Smooth muscle cell (in vitro differentiated cells): ENCODE measurements around the gene BACE1-AS. TPM values are rescaled to one million over a fixed set of nuclear protein-coding genes. Genes with fewer than 3 reads are reported as not detected.
"Not testable (repeated sequence)": the region's sequence is repeated elsewhere in the genome, so short reads cannot be mapped to it uniquely, and the experiment has no call there.

Experiments used
- DNase-seq: peaks from one replicate; lab custom pipeline; 2025; ENCODE audit not compliant: unreplicated experiment; lab: John Stamatoyannopoulos, UW
- H2AFZ ChIP-seq: fragments of 200-600 bp; sonication (generic); 2 replicates; pipeline ENCODE4 v1.6.0; 2016; ENCODE audit warnings: antibody characterized with exemption, low read depth, mild to moderate bottlenecking
- H3F3A ChIP-seq: fragments of 200-600 bp; sonication (generic); 2 replicates; pipeline ENCODE4 v1.6.0; 2017; ENCODE audit warnings: antibody characterized with exemption, low read depth
- H3K27ac ChIP-seq: fragments of 200-600 bp; sonication (generic); 2 replicates; pipeline ENCODE4 v1.5.1; 2016; ENCODE audit warnings: low read depth, mild to moderate bottlenecking
- H3K27me3 ChIP-seq: fragments of 200-600 bp; sonication (generic); 2 replicates; pipeline ENCODE4 v1.6.1; 2016; ENCODE audit warnings: low read depth, mild to moderate bottlenecking
- H3K36me3 ChIP-seq: fragments of 200-600 bp; sonication (generic); 2 replicates; pipeline ENCODE4 v1.5.1; 2016; ENCODE audit warnings: low read depth
- H3K4me1 ChIP-seq: fragments of 200-600 bp; sonication (generic); 2 replicates; pipeline ENCODE4 v1.5.1; 2016; ENCODE audit warnings: low read depth
- H3K4me2 ChIP-seq: fragments of 200-600 bp; sonication (generic); 2 replicates; pipeline ENCODE4 v1.6.0; 2016; ENCODE audit warnings: mild to moderate bottlenecking
- H3K4me3 ChIP-seq: fragments of 200-600 bp; sonication (generic); 2 replicates; pipeline ENCODE4 v1.5.1; 2016; ENCODE audit warnings: mild to moderate bottlenecking
- H3K79me2 ChIP-seq: fragments of 200-600 bp; sonication (generic); 2 replicates; pipeline ENCODE4 v1.6.0; 2016; ENCODE audit warnings: low read depth, mild to moderate bottlenecking
- H3K9ac ChIP-seq: fragments of 200-600 bp; sonication (generic); 2 replicates; pipeline ENCODE4 v1.6.0; 2016; ENCODE audit warnings: low read depth
- H3K9me3 ChIP-seq: fragments of 200-600 bp; sonication (generic); replicated peaks from 2 replicates; pipeline ENCODE4 v1.5.1; 2016; ENCODE audit warnings: low read depth
- H4K20me1 ChIP-seq: fragments of 200-600 bp; sonication (generic); 2 replicates; pipeline ENCODE4 v1.6.0; 2016; ENCODE audit warnings: low read depth
- WGBS: methylation state at CpG from one replicate; pipeline ENCODE4 v1.1.7; 2016; ENCODE audit warnings: low lambda C conversion rate; 5-methylcytosine and 5-hydroxymethylcytosine counted together
- polyA plus RNA-seq: library from polyadenylated mRNA; unstranded; fragments of >200 nt; fragmentation: Nextera tagmentation; extraction: Ambion mirVana; gene quantifications from 2 replicates; pipeline ENCODE4 v1.2.1, GENCODE V29; 2016
- total RNA-seq: library from RNA; depleted of rRNA; stranded (reverse); fragments of >200 nt; gene quantifications from 2 replicates; pipeline ENCODE4 v1.2.3, GENCODE V29; 2014
- TF ChIP-seq, protein P1 (sequence below): fragments of 200-600 bp; sonication (generic); IDR thresholded peaks from 2 replicates; pipeline ENCODE4 v1.5.1; 2017; ENCODE audit warnings: borderline replicate concordance, mild to moderate bottlenecking, antibody characterized with exemption; ENCODE audit not compliant: insufficient read depth, poor library complexity, severe bottlenecking

The BACE1-AS gene
- total and polyA plus RNA-seq, 2 experiments from 2014 or later = 1.9 to 6.6 TPM

DNA sequence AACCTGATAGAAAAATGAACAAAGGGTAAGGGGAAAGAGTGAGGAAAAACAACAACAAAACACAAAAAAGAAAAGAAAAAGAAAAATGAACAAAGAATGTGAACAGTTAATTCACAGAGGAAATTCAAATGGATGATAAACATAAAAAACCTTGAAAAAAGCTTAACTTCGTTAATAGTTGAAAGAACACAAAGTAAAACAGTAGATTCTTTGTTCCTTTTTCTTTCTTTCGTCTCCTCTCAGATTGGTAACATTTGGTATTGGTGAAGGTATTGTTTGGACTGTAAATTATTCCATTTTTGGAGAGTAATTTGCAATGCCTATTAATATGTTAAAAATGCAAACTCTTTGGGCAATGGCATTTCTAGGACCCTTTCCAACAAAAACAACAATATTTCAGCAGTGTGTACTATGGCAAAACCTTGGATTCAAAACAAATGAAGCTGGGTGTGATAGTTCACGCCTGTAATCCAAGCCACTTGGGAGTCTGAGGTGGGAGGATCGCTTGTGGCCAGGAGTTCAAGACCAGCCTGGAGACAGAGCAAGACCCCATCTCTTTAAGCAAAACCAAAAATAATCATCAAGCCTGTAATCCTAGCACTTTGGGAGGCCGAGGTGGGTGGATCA lies 28.2 kb downstream of the BACE1-AS start:
- WGBS = 95% methylated on average over 5 of the region's 5 CpGs

DNA sequence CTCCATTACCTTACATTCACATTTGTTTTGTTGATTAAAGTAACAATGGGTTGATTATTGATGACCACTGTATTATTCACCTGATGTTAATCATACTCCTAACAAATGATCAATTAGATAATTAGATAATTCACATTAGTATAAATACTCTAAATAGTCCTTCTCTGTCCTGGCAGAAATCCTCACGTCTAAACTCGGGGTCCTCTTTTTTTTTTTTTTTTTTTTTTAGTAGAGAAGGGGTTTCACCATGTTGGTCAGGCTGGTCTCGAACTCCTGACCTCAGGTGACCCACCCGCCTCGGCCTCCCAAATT lies 36.1 kb downstream of the BACE1-AS start:
- Histone ChIP-seq H3K79me2 (peaks cover 19% of the 10 kb centered on the region), H3K4me3 (peak overlapping the region; percentile 87), H3K4me2 (peak overlapping the region; percentile 89)
- not testable (repeated sequence) for H3K9ac ChIP-seq, H2AFZ ChIP-seq, H3F3A ChIP-seq, H3K27ac ChIP-seq, DNase-seq, H3K4me1 ChIP-seq, H3K9me3 ChIP-seq, H3K27me3 ChIP-seq, H3K36me3 ChIP-seq, H4K20me1 ChIP-seq
- WGBS = 29% methylated on average over 5 of the region's 5 CpGs

More for the DNA sequence above, 28.2 kb downstream of the BACE1-AS start:
- H3K4me3 ChIP-seq = no peak overlapping the region
- no peaks in the 10 kb centered on the region for H3K36me3 ChIP-seq
- no peak overlapping the region for H3K27ac ChIP-seq
- TF ChIP-seq, protein P1, sequence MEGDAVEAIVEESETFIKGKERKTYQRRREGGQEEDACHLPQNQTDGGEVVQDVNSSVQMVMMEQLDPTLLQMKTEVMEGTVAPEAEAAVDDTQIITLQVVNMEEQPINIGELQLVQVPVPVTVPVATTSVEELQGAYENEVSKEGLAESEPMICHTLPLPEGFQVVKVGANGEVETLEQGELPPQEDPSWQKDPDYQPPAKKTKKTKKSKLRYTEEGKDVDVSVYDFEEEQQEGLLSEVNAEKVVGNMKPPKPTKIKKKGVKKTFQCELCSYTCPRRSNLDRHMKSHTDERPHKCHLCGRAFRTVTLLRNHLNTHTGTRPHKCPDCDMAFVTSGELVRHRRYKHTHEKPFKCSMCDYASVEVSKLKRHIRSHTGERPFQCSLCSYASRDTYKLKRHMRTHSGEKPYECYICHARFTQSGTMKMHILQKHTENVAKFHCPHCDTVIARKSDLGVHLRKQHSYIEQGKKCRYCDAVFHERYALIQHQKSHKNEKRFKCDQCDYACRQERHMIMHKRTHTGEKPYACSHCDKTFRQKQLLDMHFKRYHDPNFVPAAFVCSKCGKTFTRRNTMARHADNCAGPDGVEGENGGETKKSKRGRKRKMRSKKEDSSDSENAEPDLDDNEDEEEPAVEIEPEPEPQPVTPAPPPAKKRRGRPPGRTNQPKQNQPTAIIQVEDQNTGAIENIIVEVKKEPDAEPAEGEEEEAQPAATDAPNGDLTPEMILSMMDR = no peak
- H2AFZ ChIP-seq = no peak overlapping the region
- H4K20me1 ChIP-seq = no peaks in the 10 kb centered on the region
- no peaks in the 10 kb centered on the region for H3F3A ChIP-seq
- no peaks in the 10 kb centered on the region for H3K9me3 ChIP-seq
- no peak for DNase-seq
- no peak overlapping the region for H3K4me2 ChIP-seq
- no peak overlapping the region for H3K9ac ChIP-seq
- H3K27me3 ChIP-seq = no peaks in the 10 kb centered on the region
- H3K4me1 ChIP-seq = peaks cover 7% of the 10 kb centered on the region
- H3K79me2 ChIP-seq = no peaks in the 10 kb centered on the region

DNA sequence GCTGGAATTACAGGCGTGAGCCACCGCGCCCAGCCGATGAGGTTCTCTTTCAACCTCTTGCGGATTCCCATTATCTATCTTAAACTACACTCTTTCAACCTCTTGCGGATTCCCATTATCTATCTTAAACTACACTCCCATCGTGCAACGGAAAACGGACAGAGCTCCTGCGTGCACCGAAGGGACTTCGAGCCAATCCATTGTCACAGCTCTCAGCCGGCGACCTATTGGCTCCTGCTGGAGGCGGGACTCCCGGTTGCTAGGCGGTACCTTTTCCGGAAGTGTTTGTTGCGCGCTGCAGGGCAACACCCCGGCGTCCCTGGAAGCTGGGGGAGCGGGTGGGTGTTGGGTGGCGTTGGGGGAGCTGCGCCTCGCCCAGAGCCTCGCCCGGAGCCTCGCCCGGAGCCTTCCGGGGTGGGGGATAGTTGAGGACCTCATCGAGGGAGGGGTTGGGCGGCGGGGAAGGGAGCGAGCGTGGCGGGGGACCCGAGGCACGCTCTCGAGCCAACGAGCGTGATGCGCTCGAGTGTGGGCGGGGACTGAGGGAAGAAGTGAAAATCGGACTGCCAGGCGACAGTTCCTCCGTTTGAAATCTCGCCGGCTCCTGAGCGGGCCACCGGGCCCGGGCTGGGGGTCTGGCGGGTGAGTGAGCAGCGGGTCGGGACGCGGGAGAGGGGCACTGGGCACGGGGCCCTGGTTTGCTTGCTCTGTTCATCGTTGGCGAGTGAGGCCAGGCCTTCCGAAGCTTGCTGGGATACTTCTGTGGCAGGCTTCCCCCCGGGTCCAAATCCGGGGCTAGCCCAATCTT lies 36.6 kb downstream of the BACE1-AS start, which contains the start of gene CEP164:
CEP164 (plus strand) TSS at position 288 of the 808 bp plus-strand sequence. CDS start 10,733 bp downstream, outside the sequence.
- 2% methylated on average over 48 of the region's 64 CpGs for WGBS
- TF ChIP-seq, protein P1 = no peak
- H3F3A ChIP-seq = no peaks in the 10 kb centered on the region
- peak within 1 kb of the TSS; percentile 84 for H2AFZ ChIP-seq
- H3K36me3 ChIP-seq = no peaks in the 10 kb centered on the region
- H3K4me2 ChIP-seq = peak within 1 kb of the TSS; percentile 89
- H4K20me1 ChIP-seq = peaks cover 9% of the 10 kb centered on the region
- H3K9ac ChIP-seq = peak within 1 kb of the TSS; percentile 80
- peaks cover 19% of the 10 kb centered on the region for H3K79me2 ChIP-seq
- peak; percentile 95 for DNase-seq
- peaks cover 7% of the 10 kb centered on the region for H3K4me1 ChIP-seq
- peak within 1 kb of the TSS; percentile 87 for H3K4me3 ChIP-seq
- peak within 1 kb of the TSS; percentile 91 for H3K27ac ChIP-seq
- H3K27me3 ChIP-seq = no peaks in the 10 kb centered on the region
- H3K9me3 ChIP-seq = no peaks in the 10 kb centered on the region

DNA sequence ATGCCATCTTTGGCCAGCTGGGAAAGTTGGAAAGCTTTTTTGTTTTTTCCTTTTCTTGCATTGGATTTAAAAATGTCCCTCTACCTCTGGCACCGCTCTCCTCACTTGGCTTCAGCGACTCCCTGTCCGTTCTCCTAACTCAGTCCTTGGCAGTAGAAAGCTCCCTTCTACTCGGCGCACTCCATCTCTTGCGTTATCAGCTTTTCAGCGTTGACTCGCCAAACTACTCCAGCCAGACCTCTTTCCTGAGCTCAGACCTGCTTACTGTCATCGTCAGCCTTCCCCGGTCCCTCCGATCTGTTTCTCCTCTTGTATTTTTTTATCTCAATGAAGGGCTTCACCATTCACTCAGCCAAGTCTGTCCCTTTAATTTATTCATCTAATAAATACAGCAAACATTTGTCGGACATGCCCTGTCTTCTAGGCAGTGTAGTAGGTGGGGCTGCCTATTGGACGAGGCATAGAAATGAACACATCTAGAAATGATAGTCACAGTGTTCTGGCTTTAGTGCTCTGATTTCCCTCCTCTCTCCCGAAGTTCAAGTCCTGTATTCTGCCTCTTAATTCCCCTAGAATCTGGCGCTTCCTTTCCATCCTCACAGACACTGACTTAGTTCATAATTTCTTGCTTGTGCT lies 37.3 kb downstream of the BACE1-AS start:
- Histone ChIP-seq H3K4me1 (peaks cover 7% of the 10 kb centered on the region), H3K79me2 (peaks cover 19% of the 10 kb centered on the region), H3K9ac (peak overlapping the region; percentile 80), H3K9me3 (no peaks in the 10 kb centered on the region), H3K27ac (peak overlapping the region; percentile 91), H3F3A (no peaks in the 10 kb centered on the region), H3K4me3 (peak overlapping the region; percentile 87), H3K27me3 (no peaks in the 10 kb centered on the region), H2AFZ (peak overlapping the region; percentile 84), H3K36me3 (no peaks in the 10 kb centered on the region), H3K4me2 (peak overlapping the region; percentile 89), H4K20me1 (peaks cover 14% of the 10 kb centered on the region)
- no peak for DNase-seq
- TF ChIP-seq, protein P1 = no peak
- 8% methylated on average over 15 of the region's 15 CpGs for WGBS
